ENCODE data around the gene FGF3.

Gene FGF3

DNA sequence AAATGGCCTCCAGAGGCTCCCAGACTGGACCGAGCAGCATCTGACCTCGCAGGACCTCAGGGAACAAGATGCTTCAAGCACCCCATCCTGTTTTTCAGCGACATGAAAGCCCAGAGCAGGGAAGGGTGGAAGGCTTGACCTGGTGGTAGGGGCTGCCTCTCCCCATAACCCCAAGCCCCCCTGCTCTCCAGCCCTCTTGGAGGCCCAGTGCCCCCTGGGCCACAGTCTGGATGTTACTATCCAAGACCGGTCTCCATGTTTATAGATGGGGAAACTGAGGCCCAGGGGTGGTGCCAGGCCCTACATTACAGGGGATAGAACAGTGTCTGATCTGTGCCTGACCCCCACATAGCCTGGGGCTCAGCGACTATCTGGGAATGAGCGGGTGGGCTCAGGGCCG lies 7.0 kb downstream of the FGF3 start:
- H3K4me3 ChIP-seq (ENCODE audit: low read depth, low read length), result no peak overlapping the region
- TF ChIP-seq, protein P1, sequence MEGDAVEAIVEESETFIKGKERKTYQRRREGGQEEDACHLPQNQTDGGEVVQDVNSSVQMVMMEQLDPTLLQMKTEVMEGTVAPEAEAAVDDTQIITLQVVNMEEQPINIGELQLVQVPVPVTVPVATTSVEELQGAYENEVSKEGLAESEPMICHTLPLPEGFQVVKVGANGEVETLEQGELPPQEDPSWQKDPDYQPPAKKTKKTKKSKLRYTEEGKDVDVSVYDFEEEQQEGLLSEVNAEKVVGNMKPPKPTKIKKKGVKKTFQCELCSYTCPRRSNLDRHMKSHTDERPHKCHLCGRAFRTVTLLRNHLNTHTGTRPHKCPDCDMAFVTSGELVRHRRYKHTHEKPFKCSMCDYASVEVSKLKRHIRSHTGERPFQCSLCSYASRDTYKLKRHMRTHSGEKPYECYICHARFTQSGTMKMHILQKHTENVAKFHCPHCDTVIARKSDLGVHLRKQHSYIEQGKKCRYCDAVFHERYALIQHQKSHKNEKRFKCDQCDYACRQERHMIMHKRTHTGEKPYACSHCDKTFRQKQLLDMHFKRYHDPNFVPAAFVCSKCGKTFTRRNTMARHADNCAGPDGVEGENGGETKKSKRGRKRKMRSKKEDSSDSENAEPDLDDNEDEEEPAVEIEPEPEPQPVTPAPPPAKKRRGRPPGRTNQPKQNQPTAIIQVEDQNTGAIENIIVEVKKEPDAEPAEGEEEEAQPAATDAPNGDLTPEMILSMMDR (IDR thresholded peaks at IDR 0.05; ENCODE audit: borderline replicate concordance, insufficient read depth, low read depth, low read length), result no peak

DNA sequence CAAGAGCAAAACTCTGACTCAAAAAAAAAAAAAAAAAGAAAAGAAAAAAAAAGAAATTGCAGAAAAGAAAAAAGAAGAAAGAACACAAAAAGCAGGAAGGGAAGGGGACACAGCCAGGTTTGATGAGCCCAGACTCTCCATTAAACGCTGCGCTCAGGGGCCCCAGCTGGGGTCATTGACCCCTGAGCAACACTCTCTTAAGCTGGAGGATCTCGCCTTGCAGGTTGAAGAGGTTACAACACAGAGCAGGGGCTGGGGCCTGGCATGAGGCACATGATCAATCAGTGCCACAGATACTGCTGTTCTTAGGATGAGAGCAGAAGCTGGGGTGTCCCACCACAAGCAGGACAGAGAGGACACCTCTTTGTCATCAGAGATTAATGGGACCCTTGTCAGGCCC lies 7.8 kb downstream of the FGF3 start:
- no peak overlapping the region for H3K4me3 ChIP-seq (ENCODE audit: low read depth, low read length)
- TF ChIP-seq, protein P1 (IDR thresholded peaks at IDR 0.05; ENCODE audit: borderline replicate concordance, insufficient read depth, low read depth, low read length), result no peak

DNA sequence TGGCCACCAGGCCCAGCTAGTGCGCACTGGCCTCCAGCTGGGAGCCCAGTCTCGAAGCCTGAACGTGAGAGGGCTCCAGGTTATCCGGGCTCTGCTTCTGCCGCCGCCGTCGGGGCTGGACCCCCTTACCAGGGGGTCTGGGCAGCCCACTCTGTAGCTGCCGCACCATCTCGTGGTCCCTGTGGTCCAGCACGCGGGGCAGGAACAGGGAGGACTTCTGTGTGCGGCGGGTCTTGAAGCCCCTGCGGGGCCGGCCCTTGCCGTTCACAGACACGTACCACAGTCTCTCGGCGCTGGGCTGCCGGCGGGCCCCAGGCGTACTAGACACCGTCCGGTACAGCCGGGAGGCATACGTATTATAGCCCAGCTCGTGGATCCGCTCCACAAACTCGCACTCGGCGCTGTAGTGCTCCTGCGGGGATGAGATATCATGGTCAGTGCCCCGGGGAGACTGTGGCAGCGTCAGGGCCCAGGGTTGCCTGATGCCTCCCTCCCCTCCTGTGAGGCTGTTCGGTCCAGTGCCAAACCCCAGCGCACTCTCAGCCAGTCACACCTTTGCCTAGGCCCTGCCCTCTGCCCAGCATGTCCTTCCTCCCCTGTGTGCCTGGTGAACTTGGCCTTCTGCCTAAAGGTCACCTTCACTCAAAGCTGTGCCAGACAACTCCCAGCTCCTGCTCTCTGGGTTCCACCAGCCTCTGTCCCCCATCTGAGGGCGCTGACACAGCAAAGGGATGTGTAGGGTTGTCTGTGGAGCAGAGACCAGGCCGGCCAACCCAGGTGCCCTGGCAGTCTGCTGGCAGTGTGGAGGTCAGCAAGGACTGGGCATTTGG lies 8.7 kb downstream of the FGF3 start:
- TF ChIP-seq, protein P1 (IDR thresholded peaks at IDR 0.05; ENCODE audit: borderline replicate concordance, insufficient read depth, low read depth, low read length), result no peak
- no peak overlapping the region for H3K4me3 ChIP-seq (ENCODE audit: low read depth, low read length)

DNA sequence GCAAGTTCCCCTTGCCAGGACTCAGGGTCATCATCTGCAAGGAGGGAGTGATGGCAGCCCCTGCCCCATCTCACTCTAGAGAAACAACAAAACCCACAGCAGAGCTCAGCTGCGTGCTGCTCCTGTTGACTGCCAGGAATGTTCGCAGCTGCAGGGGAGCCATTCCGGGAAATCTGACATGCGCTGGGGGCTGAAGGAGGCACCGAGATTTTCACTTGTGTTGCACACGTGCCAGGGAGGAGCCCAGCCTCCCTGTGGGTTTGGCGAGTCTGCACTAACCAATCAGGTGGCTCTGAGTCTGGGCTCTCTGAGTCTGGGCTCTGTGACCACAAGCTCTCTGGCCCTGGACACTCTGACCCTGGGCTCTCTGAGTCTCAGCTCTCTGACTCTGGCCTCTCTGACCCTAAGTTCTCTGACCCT lies 10.5 kb downstream of the FGF3 start:
- H3K4me3 ChIP-seq (ENCODE audit: low read depth, low read length), result no peak overlapping the region
- TF ChIP-seq, protein P1 (IDR thresholded peaks at IDR 0.05; ENCODE audit: borderline replicate concordance, insufficient read depth, low read depth, low read length), result no peak

DNA sequence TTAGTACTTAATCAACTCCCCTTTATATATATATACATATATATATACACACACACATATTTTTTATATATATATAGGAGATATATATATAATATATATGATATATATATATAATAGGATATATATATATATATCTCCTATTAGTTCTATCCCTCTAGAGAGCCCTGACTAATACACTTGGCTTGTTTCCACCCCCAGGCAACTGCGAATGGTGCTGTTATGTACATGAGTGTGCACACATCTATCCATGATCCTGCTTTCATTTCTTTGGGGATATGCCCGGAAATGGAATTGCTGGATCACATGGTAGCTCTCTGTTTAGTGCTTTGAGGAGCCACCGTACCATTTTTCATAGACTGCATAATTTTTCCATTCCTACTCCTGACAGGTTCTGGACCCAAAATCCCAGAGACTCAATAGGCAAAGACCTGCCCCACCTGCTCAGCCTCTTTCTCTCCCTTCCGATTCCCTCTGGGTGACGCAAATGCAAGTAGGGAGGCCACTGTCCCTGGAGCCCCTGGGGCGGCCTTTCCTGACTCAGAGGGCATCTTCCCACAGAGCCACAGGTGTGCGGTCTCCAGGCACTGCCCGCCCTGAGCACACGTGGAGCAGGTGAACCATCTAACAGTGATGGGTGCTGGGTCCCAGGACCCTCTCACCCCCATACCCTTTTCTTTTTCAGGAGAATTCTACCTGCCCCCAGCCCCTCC lies 12.0 kb downstream of the FGF3 start:
- H3K4me3 ChIP-seq (ENCODE audit: low read depth, low read length), result no peak overlapping the region
- TF ChIP-seq, protein P1 (IDR thresholded peaks at IDR 0.05; ENCODE audit: borderline replicate concordance, insufficient read depth, low read depth, low read length), result no peak

DNA sequence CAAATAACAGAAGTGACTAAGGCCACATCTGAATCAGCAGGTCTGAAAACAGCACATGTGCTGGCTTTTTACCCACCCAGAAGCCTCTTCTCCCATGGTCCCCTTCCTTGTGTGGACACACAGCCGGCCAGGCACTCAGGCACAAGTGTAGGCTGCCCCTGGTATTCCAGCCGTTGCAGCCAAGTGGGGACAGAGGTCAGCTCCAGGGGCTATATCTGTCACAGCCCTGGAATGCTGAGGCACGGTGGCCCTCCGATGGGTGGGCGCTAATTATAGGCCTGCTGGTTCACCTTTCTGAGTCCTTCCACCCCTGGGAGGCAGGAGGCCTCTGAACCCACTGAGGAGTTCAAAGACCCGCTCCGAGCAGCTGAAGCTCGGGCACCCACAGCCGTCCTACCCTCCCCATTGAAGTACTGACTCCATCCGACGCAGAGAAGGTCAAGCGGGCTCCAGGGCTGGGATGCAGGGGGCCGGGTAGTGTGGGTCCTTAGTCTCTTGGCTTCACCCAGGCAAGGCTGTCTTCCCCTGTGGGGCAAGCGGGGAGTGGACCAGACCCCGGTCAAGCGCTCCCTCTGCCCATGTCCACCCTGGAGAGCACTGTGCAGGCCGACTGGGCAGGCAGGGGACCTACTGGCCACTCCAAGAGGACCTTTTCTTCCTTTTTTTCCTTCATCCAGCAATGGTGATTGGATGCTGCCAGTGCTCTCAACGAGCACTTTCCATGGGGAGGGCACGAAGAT lies 14.3 kb downstream of the FGF3 start:
- no peak overlapping the region for H3K4me3 ChIP-seq (ENCODE audit: low read depth, low read length)
- TF ChIP-seq, protein P1 (IDR thresholded peaks at IDR 0.05; ENCODE audit: borderline replicate concordance, insufficient read depth, low read depth, low read length), result no peak
